ENCODE measurements around the gene TVP23A.
A peak's percentile ranks its signal among the peaks of the same experiment; 100 is the strongest.

Gene TVP23A

DNA sequence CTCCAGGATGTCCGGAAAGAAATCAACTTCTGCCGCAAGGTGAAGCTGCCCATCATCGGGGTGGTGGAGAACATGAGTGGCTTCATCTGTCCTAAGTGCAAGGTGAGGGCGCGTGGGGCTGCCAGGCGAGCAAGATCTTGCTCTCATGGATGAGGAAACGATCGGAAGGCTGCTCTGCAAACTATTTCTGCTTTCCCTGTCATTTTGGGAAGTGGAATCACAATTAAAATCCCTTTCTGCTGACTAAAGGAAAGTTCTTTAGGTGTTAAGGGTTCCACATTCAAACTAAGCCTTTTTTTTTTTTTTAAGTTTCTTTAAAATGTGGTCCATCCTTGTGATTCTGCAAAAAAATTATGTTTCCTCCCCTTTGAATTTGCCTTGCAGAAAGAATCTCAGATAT, 57.2 kb downstream of the TVP23A start:
- Mint-ChIP-seq H3K4me3 (no peak overlapping the region), H3K4me1 (no peaks in the 10 kb centered on the region), H3K36me3 (ENCODE audit: low read depth) (peaks cover 82% of the 10 kb centered on the region), H3K27ac (peak overlapping the region; percentile 93), H3K9me3 (no peaks in the 10 kb centered on the region), H3K27me3 (ENCODE audit: low read depth, poor library complexity) (no peaks in the 10 kb centered on the region)
- TF ChIP-seq, protein P1, sequence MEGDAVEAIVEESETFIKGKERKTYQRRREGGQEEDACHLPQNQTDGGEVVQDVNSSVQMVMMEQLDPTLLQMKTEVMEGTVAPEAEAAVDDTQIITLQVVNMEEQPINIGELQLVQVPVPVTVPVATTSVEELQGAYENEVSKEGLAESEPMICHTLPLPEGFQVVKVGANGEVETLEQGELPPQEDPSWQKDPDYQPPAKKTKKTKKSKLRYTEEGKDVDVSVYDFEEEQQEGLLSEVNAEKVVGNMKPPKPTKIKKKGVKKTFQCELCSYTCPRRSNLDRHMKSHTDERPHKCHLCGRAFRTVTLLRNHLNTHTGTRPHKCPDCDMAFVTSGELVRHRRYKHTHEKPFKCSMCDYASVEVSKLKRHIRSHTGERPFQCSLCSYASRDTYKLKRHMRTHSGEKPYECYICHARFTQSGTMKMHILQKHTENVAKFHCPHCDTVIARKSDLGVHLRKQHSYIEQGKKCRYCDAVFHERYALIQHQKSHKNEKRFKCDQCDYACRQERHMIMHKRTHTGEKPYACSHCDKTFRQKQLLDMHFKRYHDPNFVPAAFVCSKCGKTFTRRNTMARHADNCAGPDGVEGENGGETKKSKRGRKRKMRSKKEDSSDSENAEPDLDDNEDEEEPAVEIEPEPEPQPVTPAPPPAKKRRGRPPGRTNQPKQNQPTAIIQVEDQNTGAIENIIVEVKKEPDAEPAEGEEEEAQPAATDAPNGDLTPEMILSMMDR (IDR thresholded peaks at IDR 0.05): no peak
- no peak for DNase-seq

DNA sequence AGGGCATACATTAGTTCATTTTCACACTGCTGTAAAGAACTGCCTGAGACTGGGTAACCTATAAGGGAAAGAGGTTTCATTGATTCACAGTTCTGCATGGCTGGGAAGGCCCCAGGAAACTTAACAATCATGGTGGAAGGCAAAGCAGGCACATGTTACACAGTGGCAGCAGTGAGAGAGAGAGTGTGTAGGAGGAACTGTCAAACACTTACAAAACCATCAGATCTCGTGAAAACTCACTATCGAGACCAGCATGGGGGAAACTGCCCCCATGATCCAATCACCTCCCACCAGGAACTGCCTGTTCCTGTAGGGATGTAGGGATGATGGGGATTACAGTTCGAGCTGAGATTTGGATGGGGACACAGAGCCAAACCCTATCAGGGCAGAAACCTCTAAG, 57.7 kb downstream of the TVP23A start:
- peak overlapping the region; percentile 32 for H3K27ac Mint-ChIP-seq
- H3K9me3 Mint-ChIP-seq: no peaks in the 10 kb centered on the region
- no peak for DNase-seq
- no peaks in the 10 kb centered on the region for H3K4me1 Mint-ChIP-seq
- H3K27me3 Mint-ChIP-seq (ENCODE audit: low read depth, poor library complexity): no peaks in the 10 kb centered on the region
- peaks cover 80% of the 10 kb centered on the region for H3K36me3 Mint-ChIP-seq (ENCODE audit: low read depth)
- no peak overlapping the region for H3K4me3 Mint-ChIP-seq
- TF ChIP-seq, protein P1 (IDR thresholded peaks at IDR 0.05): no peak

DNA sequence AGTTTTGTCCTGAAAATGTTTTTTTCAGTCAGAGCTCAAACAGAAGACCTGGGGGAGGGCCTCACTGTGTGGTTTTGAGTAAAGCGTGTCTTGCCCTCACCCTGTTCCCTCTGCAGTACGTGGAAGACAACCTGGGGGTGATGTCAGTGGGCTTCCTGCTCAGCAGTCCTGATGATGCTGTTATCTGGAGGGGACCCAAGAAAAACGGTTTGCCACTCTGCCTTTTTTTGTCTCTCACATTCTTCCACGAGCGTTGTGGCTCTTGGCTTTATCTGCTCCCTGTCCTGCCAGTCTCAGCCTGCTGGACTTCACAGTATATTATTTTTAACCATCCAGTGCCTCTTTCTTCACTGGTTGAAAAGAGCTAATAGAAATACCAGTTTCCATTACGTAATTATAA, 62.0 kb downstream of the TVP23A start:
- H3K27me3 Mint-ChIP-seq (ENCODE audit: low read depth, poor library complexity): no peaks in the 10 kb centered on the region

DNA sequence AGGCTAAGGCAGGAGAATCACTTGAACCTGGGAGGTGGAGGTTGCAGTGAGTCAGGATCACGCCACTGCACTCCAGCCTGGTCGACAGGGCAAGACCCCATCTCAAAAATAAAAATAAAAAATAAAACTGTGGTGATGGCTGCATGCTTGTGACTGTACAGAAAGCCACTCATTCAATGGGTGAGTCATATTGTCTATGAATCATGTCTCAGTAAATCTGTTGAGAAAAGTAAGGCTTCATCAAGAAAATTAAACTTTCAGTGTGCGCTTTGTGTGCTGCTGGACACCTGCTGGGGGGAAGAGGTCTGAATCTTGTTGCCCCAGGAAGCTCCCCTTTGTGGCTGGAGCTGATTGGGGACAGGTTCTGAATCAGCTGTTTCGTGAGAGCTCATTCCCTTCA, 63.7 kb downstream of the TVP23A start:
- H3K9me3 Mint-ChIP-seq: no peaks in the 10 kb centered on the region
- no peak overlapping the region for H3K27ac Mint-ChIP-seq
- H3K27me3 Mint-ChIP-seq (ENCODE audit: low read depth, poor library complexity): no peaks in the 10 kb centered on the region

More for the DNA sequence above, 62.0 kb downstream of the TVP23A start:
- no peak for DNase-seq
- no peaks in the 10 kb centered on the region for H3K9me3 Mint-ChIP-seq
- no peak overlapping the region for H3K27ac Mint-ChIP-seq
- TF ChIP-seq, protein P1 (IDR thresholded peaks at IDR 0.05): no peak
- no peak overlapping the region for H3K4me3 Mint-ChIP-seq
- H3K36me3 Mint-ChIP-seq (ENCODE audit: low read depth): peaks cover 64% of the 10 kb centered on the region
- H3K4me1 Mint-ChIP-seq: peaks cover 5% of the 10 kb centered on the region

DNA sequence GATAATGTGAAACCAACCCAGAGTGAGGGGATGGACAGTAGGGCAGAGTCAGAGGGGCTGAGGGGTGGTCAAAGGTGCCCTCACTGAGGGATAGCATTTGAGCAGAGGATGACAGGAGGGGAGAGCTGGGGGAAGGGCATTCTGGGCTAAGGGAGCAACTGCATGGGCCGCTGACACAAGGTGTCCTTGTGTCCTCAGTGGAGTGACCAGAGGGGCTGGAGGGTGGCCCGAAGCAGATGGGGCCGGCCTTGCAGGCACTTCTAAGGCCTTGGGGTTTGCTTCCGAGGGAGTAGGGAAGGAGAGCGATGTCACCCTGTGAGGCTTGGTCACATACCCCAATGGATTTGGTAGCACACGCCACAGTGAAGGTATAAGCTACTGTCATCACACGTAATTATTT, 64.9 kb downstream of the TVP23A start:
- no peaks in the 10 kb centered on the region for H3K9me3 Mint-ChIP-seq
- H3K27me3 Mint-ChIP-seq (ENCODE audit: low read depth, poor library complexity): peaks cover 5% of the 10 kb centered on the region
- H3K4me3 Mint-ChIP-seq: no peak overlapping the region
- H3K36me3 Mint-ChIP-seq (ENCODE audit: low read depth): peaks cover 51% of the 10 kb centered on the region
- no peak overlapping the region for H3K27ac Mint-ChIP-seq
- TF ChIP-seq, protein P1 (IDR thresholded peaks at IDR 0.05): no peak
- no peak for DNase-seq
- peaks cover 5% of the 10 kb centered on the region for H3K4me1 Mint-ChIP-seq

More for the DNA sequence above, 63.7 kb downstream of the TVP23A start:
- peaks cover 5% of the 10 kb centered on the region for H3K4me1 Mint-ChIP-seq
- peaks cover 59% of the 10 kb centered on the region for H3K36me3 Mint-ChIP-seq (ENCODE audit: low read depth)
- TF ChIP-seq, protein P1 (IDR thresholded peaks at IDR 0.05): no peak
- DNase-seq: no peak
- no peak overlapping the region for H3K4me3 Mint-ChIP-seq

DNA sequence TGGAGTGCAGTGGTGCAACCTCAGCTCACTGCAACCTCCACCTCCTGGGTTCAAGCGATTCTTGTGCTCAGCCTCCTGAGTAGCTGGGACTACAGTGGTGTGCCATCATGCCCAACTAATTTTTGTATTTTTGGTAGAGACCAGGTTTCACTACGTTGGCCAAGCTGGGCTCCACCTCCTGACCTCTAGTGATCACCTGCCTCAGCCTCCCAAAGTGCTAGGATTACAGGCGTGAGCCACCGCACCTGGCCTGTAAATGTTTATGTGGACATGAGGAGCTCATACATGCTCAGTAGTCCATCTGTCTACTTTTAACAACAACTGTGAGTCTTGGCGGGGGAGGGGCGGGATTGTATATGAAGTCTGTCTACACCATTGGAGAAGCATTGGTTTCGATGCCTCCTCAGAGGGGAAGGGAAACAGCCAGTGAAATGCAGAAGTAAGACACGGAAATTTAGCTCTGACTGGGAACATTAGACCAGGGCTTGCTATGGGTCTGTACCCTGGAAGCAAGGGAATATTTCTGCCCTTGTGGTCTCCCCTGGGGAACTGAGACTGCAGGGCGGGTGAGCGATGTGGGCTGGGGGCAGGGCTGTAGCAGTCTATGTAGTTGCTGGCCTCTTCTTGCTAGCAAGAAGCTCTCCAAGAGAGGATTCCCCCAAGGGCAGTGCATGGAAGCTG, 65.6 kb downstream of the TVP23A start:
- H3K27me3 Mint-ChIP-seq (ENCODE audit: low read depth, poor library complexity): peaks cover 5% of the 10 kb centered on the region
- H3K4me3 Mint-ChIP-seq: no peak overlapping the region
- no peak for DNase-seq
- TF ChIP-seq, protein P1 (IDR thresholded peaks at IDR 0.05): no peak
- H3K9me3 Mint-ChIP-seq: no peaks in the 10 kb centered on the region
- H3K27ac Mint-ChIP-seq: peak overlapping the region; percentile 62
- peaks cover 51% of the 10 kb centered on the region for H3K36me3 Mint-ChIP-seq (ENCODE audit: low read depth)
- peaks cover 5% of the 10 kb centered on the region for H3K4me1 Mint-ChIP-seq

All from nephron progenitor cell (in vitro differentiated cells).